ENCODE measurements around the gene PIH1D1. TPM values are rescaled to one million over a fixed set of nuclear protein-coding genes. Genes with fewer than 3 reads are reported as not detected.

The PIH1D1 gene
- total RNA-seq, 2 donors from 2014 or later, result 128 to 133 TPM

GRCh38 chr19:49436381-49437017, 15.1 kb downstream of the PIH1D1 start:
- WGBS, 2 experiments (ENCODE audit: insufficient coverage in 1 of 2, insufficient read length in 1 of 2), result 57 to 64% methylated on average over 21 to 42 of the region's 42 CpGs
- Mint-ChIP-seq H3K36me3 (ENCODE audit: low read depth) (peaks cover 4% of the 10 kb centered on the region), H3K4me1 (no peaks in the 10 kb centered on the region), H3K27ac (no peak overlapping the region), H3K4me3 (no peak overlapping the region), H3K27me3 (ENCODE audit: insufficient read depth) (peaks cover 97% of the 10 kb centered on the region), H3K9me3 (peaks cover 14% of the 10 kb centered on the region)
- Histone ChIP-seq H3K4me3 (ENCODE audit: low read length) (no peak overlapping the region), H3K27me3 (ENCODE audit: control insufficient read depth, insufficient read depth, low read length, poor library complexity, severe bottlenecking) (peaks cover 100% of the 10 kb centered on the region), H3K36me3 (ENCODE audit: control insufficient read depth, insufficient read depth, low read length) (no peaks in the 10 kb centered on the region), H3K4me1 (ENCODE audit: control insufficient read depth, insufficient read depth, low read length) (no peaks in the 10 kb centered on the region), H3K9me3 (ENCODE audit: control insufficient read depth, low read length) (no peaks in the 10 kb centered on the region), H3K9ac (ENCODE audit: extremely low read depth, low read length, poor library complexity, severe bottlenecking) (no peak overlapping the region), H3K27ac (ENCODE audit: low read depth, low read length) (no peak overlapping the region)
- no peak for TF ChIP-seq CTCF (conservative IDR thresholded peaks at IDR 0.05)
- peak; percentile 94 for DNase-seq

- no peaks in the 10 kb centered on the region for H3K4me1 Mint-ChIP-seq
- no peaks in the 10 kb centered on the region for H3K4me1 ChIP-seq (ENCODE audit: control insufficient read depth, insufficient read depth, low read length)
- H3K27ac Mint-ChIP-seq, result no peak overlapping the region
Observed at GRCh38 chr19:49435670-49436069, 15.9 kb downstream of the PIH1D1 start.

GRCh38 chr19:49434907-49435583, 16.6 kb downstream of the PIH1D1 start:
- H3K27ac ChIP-seq (ENCODE audit: low read depth, low read length), result no peak overlapping the region
- no peak overlapping the region for H3K9ac ChIP-seq (ENCODE audit: extremely low read depth, low read length, poor library complexity, severe bottlenecking)
- H3K9me3 ChIP-seq (ENCODE audit: control insufficient read depth, low read length), result no peaks in the 10 kb centered on the region
- H3K36me3 ChIP-seq (ENCODE audit: control insufficient read depth, insufficient read depth, low read length), result no peaks in the 10 kb centered on the region
- H3K4me1 ChIP-seq (ENCODE audit: control insufficient read depth, insufficient read depth, low read length), result no peaks in the 10 kb centered on the region
- H3K27ac Mint-ChIP-seq, result no peak overlapping the region
- peaks cover 100% of the 10 kb centered on the region for H3K27me3 ChIP-seq (ENCODE audit: control insufficient read depth, insufficient read depth, low read length, poor library complexity, severe bottlenecking)
- TF ChIP-seq CTCF (conservative IDR thresholded peaks at IDR 0.05), result no peak
- peaks cover 99% of the 10 kb centered on the region for H3K27me3 Mint-ChIP-seq (ENCODE audit: insufficient read depth)
- peaks cover 4% of the 10 kb centered on the region for H3K36me3 Mint-ChIP-seq (ENCODE audit: low read depth)
- no peak overlapping the region for H3K4me3 Mint-ChIP-seq
- DNase-seq, result no peak
- no peak overlapping the region for H3K4me3 ChIP-seq (ENCODE audit: low read length)
- 88 to 90% methylated on average over 18 of the region's 18 CpGs for WGBS, 2 experiments (ENCODE audit: insufficient coverage in 1 of 2, insufficient read length in 1 of 2)
- H3K9me3 Mint-ChIP-seq, result peaks cover 19% of the 10 kb centered on the region
- H3K4me1 Mint-ChIP-seq, result no peaks in the 10 kb centered on the region

More at GRCh38 chr19:49435670-49436069, 15.9 kb downstream of the PIH1D1 start:
- peaks cover 99% of the 10 kb centered on the region for H3K27me3 Mint-ChIP-seq (ENCODE audit: insufficient read depth)
- H3K9me3 Mint-ChIP-seq, result peaks cover 19% of the 10 kb centered on the region
- Histone ChIP-seq H3K4me3 (ENCODE audit: low read length) (no peak overlapping the region), H3K36me3 (ENCODE audit: control insufficient read depth, insufficient read depth, low read length) (no peaks in the 10 kb centered on the region), H3K9me3 (ENCODE audit: control insufficient read depth, low read length) (no peaks in the 10 kb centered on the region), H3K27me3 (ENCODE audit: control insufficient read depth, insufficient read depth, low read length, poor library complexity, severe bottlenecking) (peaks cover 100% of the 10 kb centered on the region), H3K9ac (ENCODE audit: extremely low read depth, low read length, poor library complexity, severe bottlenecking) (no peak overlapping the region), H3K27ac (ENCODE audit: low read depth, low read length) (no peak overlapping the region)
- no peak overlapping the region for H3K4me3 Mint-ChIP-seq
- no peak for DNase-seq
- H3K36me3 Mint-ChIP-seq (ENCODE audit: low read depth), result peaks cover 4% of the 10 kb centered on the region
- 91 to 93% methylated on average over 9 to 10 of the region's 10 CpGs for WGBS, 2 experiments (ENCODE audit: insufficient coverage in 1 of 2, insufficient read length in 1 of 2)
- no peak for TF ChIP-seq CTCF (conservative IDR thresholded peaks at IDR 0.05)

Data from endodermal cell (in vitro differentiated cells).